HG03520 (cell line): Measurements from ENCODE around the gene NMUR2.
A peak's percentile ranks its signal among the peaks of the same experiment; 100 is the strongest.

Source experiments
- ATAC-seq: cut with Tn5 transposase; IDR thresholded peaks from one replicate; pipeline ENCODE4 v1.9.1; 2021; ENCODE audit warnings: mild to moderate bottlenecking, moderate library complexity; ENCODE audit not compliant: unreplicated experiment

NMUR2 gene

GRCh38 chr5:152372875-152373274 lies 32.2 kb downstream of the NMUR2 start:
- ATAC-seq: no peak

- no peak for ATAC-seq
Observed at GRCh38 chr5:152369298-152369697, 35.8 kb downstream of the NMUR2 start.

GRCh38 chr5:152367554-152367953 lies 37.5 kb downstream of the NMUR2 start:
- ATAC-seq: no peak

- no peak for ATAC-seq
Observed at GRCh38 chr5:152366716-152367115, 38.4 kb downstream of the NMUR2 start.

GRCh38 chr5:152364899-152365298 lies 40.2 kb downstream of the NMUR2 start:
- ATAC-seq: no peak

- ATAC-seq: no peak
Observed at GRCh38 chr5:152364172-152364571, 40.9 kb downstream of the NMUR2 start.

GRCh38 chr5:152358861-152359568 lies 46.1 kb downstream of the NMUR2 start:
- no peak for ATAC-seq

- no peak for ATAC-seq
Observed at GRCh38 chr5:152356506-152356905, 48.6 kb downstream of the NMUR2 start.

GRCh38 chr5:152355061-152355460 lies 50.0 kb downstream of the NMUR2 start:
- ATAC-seq: no peak

- ATAC-seq: no peak
Observed at GRCh38 chr5:152353001-152353400, 52.1 kb downstream of the NMUR2 start.

GRCh38 chr5:152349683-152350526 lies 55.2 kb downstream of the NMUR2 start:
- peak; percentile 84 for ATAC-seq
